ENCODE results near the gene GARIN5B.
A peak's percentile ranks its signal among the peaks of the same experiment; 100 is the strongest.

The GARIN5B gene

DNA sequence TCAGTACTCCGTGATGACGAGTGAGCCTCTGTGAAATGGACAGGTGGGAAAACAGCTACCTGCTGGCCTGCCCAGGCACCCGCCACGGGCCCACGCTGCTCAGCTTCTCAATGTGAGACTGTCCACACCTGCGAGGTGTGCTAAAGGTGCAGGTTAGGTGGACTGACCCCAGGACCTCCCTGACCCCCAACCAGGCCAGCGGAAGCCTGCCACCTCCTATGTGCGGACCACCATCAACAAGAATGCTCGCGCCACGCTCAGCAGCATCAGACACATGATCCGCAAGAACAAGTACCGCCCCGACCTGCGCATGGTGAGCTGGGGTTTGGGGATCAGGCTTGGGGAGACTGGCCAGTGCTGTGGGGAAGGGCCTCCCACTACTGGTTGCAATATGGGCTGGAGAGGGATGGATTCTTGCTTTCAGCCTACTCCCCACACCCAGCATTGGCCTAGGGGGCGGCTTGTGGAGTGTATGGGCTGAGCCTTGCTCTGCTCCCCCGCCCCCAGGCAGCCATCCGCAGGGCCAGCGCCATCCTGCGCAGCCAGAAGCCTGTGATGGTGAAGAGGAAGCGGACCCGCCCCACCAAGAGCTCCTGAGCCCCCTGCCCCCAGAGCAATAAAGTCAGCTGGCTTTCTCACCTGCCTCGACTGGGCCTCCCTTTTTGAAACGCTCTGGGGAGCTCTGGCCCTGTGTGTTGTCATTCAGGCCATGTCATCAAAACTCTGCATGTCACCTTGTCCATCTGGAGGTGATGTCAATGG, 24.9 kb upstream of the GARIN5B start:
- DNase-seq = no peak

DNA sequence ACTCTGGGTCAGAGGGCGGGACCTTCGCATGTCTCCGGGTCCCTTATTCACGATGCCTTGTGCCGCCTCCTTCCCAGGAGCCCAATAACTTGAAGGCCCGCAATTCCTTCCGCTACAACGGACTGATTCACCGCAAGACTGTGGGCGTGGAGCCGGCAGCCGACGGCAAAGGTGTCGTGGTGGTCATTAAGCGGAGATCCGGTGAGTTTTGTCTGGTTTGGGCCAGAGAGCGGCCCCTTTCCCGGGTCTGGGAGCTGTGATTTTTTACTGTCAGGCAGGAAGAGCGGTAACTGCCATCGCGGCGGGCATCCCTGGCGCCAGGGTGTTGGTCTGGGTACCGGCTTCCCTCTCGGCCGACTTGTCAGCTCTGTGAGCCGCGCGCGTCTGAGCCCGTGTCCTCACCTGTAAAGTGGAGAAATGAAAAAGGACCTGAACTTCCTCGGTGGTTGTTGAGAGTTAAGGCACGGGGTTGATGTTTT, 23.5 kb upstream of the GARIN5B start:
- DNase-seq = no peak

DNA sequence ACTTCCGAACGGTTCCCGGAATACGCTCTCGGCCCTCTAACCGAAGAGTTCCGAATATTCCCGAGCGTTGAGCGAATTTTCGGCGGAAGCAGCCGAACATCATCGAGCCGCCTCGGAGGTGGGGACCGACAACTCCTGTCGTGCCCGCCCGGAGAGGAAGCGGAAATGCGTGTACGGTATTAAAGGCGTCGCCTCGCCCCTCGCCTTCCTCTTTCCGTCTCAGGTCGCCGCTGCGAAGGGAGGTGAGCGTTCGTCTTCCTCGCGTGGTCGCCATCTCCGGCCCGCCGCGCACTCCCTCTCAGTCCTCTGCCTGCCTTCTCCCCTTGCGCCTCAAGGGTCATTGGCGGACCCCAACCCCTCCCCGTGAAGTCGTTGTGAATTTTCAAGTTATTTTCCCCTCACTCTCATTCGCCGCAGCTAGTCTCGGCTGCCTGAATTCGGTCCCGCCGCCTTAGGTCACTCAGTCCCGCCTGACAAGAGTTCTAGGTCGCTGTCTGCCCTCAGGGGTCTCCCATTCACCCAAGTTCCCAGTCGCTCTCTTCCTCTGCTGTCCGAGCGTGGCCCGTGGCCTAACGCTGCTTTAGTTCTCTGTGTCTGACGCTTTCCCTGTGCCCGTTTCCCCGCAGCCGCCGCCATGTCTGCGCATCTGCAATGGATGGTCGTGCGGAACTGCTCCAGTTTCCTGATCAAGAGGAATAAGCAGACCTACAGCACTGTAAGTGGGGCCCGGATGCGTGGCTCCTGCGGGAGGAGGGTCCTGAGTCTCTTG, 22.8 kb upstream of the GARIN5B start, which contains the start of gene RPL28:
RPL28 (plus strand) TSS at position 209 of the 769 bp plus-strand sequence; CDS start at position 635, 426 bp downstream.
- peak; percentile 97 for DNase-seq

DNA sequence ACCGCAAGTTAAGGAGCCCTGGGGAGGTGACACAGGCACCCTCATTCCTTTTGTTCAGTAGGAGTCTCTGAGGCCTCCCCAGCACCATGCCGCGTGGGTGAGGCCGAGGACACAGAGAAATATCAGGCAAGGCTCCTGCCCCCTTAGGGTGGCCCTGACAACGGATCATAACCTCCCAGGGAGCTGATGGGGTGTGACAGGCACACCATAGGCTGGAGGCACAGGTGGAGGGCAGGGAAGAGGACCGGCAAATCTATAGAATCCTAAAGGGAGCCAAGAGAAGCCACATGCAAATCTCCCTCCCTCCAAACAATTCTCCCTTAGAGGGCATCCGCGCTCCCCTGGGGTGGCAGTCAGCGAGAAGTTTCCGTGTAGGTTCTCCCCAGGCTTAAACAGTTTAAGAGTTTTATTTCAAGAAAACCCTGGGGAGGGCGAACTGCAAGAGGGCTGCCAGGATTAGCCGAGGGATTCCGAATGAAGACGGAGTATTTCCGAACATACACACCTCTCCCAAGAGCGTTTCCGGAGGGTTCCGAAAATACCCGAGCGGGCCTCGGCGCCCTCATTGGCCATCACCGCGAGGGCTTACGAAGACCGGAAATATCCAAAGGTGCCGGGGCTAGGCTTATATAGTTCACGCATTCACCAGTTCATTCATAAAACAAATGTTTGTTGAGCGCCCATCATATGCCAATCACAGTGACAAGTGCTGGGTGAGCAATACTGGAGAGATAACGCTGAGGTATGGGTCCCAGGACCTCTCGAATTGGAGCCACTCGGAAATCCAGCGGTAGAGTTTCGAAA, 22.1 kb upstream of the GARIN5B start:
- peak; percentile 97 for DNase-seq

DNA sequence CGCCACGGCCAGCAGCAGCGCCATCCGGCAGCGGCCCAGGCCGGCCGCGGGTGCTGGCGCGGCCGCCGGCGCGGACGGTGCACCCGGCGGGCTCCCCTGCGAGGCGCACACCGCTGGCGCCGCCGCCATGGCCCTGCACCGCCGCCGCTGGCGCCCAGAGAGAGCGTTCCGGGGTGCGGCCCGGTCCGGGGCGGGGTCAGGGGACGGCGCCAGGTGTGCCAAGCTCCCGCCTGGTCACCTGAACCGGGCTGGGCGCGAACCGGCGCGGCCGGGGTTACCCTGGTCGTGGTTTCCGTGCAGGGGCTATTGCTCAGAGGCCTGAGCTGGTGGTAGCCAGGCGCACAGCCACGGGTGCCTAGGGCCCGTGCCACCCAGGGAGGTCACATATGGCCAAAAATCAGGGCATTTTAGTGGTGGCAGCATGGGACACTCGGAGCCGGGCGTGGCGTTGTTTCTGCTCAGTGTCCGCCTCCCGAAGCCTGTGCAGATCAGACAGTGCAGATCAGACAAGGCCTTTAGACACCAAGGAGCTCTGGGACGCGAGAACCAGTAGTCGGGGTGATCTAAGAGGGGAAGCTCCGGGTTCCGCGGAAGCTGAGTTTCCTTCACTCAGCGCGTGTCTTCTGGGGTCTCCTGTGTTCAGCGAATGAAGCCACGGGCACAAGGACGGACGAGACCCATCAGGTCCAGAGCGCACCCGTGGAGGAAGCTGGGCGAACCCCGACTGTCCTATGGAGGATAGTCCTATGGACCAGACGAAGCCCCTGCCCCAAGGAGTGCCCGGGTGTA, 21.3 kb upstream of the GARIN5B start, which contains the start of gene TMEM238:
TMEM238 (minus strand) TSS at position 162 of the 789 bp plus-strand sequence; CDS start at position 129, 33 bp downstream.
- no peak for DNase-seq

DNA sequence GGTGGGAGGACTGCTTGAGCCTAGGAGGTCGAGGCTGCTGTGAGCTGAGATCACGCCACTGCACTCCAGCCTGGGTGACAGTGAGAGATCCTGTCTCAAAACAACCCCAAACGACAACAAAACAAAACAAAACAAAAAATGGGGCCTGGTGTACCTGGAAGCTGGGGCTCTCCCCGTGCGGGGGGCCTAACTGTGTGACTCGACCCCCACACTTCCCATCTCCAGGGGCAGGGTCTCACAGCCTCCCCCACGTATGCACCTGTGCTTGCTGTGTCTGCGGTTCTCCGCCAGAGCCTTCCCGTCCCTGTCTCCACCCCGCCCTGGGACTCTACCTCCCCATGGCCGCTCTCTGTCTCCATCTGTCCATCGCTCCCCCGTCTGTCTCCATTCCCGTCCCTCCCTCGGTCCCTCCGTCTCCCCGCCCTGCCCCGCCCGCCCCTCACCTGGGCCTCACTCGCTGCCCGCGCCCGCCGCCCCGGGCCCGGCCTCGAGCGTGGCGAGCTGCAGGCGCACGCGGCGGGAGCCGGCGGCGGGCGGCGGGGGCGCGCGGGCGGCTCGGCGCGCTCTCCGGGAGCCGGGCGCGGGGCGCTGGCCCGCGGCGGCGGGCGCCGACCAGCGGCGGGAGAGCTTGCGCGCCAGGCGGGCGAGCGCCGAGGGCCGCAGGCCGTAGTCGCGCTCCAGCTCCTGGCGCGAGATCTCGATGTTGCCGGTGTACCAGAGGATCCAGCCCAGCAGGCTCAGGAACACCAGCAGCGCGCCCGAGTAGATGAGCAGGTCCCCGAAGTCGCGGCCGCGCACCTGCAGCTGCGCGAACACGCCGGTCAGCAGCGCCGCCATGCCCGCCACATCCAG, 20.4 kb upstream of the GARIN5B start:
- no peak for DNase-seq

DNA sequence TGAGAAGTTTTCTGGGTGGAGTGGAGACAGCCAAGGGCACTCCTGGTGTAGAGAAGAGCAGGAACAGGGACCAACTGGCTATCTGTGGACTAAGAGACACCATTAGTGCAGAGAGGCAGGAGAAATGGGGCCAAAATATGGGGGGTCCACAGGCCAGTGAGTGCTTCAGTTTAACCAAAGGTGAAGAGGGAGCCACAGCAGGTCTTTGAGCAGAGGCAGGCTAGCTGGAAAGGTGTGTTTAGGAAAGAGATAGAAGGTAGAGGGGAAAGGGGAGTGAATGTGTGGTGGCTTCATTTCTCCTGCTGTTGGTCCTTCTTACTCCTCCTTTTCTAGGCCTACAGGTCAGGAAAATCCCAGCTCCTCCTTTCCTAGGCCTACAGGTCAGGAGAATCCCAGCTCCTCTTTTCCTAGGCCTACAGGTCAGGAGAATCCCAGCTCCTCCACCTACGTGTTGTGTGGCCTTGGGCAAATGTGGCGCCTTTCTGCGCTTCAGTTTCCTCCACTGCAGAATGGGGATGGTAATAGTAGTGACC, 19.5 kb upstream of the GARIN5B start:
- no peak for DNase-seq

DNA sequence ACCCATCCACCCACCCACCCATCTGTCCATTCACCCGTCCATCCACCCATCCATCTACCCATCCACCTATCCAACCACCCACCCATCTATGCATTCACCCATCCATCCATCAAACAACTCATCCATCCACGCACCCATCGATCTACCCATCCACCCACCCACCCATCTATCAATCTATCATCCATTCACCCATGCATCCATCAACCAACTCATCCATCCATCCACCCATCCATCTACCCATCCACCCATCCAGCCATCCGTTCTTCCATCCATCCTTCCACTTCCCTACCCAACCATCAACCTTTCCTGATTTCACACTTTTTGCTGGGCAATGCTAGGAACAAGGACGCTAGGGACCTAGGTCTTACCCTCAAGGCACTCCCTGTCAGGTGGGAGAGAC, 19.0 kb upstream of the GARIN5B start:
- DNase-seq = no peak

DNA sequence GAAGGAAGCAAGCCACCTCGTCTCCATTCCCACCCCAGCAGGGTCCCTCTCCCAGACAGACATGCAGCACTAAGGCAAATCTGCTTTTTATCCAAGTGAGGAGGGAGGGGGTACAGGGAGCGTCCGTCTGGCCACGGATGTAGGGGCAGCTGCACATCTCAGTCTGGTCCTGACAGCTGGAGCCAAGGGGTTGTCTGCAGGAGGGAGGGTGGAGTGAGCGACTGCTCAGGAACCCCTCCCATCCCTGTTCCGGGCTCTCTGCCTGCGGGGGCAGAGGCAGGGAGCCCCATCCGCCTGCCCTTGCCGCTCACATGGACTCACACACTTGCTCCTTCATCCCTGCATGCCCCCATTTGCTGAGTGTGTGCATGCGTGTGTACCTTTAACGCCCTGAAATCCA, 16.1 kb upstream of the GARIN5B start:
- no peak for DNase-seq

DNA sequence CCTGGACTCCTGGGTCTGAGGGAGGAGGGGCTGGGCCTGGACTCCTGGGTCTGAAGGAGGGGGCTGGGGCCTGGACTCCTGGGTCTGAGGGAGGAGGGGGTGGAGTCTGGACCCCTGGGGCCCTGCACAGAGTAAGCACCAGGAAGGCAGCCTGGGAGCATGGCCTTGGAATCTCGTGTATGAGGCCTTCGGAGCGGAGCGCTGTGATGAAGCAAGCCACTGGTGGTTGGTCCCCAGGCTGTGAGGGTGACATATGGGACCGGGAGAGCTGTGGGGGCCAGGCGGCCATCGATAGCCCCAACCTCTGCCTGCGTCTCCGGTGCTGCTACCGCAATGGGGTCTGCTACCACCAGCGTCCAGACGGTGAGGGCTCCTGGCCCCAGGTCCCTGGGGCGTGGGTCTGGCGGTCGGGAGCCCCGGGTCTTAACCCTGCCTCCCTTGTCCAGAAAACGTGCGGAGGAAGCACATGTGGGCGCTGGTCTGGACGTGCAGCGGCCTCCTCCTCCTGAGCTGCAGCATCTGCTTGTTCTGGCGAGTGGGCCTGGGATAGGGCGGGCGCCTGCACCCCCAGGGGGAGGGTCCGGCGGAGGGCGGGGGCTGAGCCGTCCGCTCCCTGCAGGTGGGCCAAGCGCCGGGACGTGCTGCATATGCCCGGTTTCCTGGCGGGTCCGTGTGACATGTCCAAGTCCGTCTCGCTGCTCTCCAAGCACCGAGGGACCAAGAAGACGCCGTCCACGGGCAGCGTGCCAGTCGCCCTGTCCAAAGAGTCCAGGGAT, 14.5 kb upstream of the GARIN5B start:
- DNase-seq = no peak

DNA sequence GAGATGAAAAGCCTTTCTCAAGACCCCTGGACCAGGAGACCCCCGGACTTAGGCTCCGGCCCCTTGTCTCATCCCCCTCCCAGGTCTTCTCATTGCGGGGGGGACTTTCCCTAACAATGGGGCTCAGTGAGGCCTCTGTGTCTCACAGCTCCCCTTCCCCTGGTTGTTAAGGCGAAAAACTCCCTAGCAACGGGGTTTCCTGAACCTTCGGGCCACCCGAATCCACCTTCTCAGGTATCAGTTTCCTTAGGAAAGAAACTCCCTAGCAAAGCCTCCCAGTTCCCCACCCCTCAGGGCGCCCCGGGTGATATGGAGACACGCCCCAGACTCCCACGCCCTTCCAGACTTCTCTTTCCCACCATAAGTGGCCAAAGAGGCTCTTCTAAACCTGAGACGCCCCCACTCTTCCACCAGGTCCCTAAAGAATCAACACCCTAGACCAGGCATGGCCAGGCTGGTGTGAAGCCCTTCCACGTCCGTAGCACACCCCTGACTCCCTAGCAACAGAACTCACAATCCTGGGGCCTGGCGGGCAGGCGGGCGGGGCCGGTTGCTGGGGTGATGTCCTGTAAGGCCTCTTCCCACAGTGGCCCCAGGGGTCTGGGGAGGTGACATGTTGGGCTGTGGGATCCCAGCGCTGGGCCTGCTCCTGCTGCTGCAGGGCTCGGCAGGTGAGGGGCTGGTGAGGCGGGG, 13.3 kb upstream of the GARIN5B start, which contains the start of gene TMEM190:
TMEM190 (plus strand) TSS at position 586 of the 693 bp plus-strand sequence; CDS start at position 614, 28 bp downstream.
- no peak for DNase-seq

DNA sequence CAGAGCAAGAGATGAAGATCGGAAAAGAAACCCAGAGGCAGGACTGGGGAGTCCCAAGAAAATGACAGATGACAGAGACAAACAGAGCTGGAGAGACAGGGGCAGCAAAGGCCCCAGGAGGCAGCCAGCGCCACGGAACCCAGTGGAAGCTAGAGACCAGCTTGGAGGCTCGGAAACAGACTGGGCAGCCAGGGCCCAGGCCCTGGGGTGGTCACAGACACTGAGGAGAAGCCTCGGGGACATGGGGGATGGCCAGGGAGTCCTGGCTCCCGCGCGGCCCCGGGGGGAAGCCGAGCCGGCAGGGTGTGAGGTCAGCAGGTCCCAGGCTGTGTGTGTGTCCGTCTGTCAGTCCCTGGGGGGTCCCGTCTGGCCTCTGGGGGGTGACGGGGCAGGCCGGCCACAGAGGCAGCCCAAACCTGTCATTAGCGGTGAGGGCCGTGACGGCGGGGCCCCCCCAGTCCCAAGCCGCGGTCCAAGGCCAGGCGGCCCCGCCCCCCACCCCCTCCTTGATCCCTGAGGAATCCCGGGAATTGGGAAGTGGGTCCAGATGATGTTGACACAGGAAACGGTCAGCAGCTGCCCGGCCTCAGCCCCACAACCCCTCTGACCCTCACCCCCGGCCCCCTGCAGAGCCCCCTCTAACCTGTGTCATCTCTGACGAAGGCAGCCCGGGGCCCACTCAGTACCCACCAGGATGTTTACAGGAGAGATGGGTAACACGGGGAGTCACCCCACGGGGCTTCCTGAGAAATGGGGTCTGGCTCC, 11.1 kb upstream of the GARIN5B start:
- DNase-seq = no peak

DNA sequence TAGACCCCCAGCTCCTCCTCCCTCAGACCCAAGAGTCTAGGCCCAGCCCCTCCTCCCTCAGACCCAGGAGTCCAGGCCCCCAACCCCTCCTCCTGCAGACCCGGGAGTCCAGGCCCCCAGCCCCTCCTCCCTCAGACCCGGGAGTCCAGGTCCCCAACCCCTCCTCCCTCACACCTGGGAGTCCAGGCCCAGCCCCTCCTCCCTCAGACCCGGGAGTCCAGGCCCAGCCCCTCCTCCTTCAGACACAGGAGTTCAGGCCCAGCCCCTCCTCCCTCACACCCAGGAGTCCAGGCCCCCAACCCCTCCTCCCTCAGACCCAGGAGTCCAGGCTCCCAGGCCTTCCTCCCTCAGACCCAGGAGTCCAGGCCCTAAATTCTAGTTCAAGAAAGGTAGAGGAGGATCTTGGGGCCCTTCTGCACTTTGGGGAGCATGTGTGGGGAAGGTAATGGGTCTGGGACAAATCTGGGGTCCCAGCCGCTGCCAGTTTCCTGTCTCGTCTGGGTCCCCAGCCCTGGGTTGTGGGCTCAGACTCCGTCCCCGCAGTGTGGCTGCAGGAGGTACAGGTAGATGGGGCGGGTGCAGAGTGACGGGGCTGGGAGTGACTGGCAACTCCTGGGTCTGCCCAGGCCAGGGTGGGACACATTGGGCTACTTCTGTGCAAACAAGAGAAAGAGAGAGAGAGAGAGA, 10.4 kb upstream of the GARIN5B start:
- no peak for DNase-seq

DNA sequence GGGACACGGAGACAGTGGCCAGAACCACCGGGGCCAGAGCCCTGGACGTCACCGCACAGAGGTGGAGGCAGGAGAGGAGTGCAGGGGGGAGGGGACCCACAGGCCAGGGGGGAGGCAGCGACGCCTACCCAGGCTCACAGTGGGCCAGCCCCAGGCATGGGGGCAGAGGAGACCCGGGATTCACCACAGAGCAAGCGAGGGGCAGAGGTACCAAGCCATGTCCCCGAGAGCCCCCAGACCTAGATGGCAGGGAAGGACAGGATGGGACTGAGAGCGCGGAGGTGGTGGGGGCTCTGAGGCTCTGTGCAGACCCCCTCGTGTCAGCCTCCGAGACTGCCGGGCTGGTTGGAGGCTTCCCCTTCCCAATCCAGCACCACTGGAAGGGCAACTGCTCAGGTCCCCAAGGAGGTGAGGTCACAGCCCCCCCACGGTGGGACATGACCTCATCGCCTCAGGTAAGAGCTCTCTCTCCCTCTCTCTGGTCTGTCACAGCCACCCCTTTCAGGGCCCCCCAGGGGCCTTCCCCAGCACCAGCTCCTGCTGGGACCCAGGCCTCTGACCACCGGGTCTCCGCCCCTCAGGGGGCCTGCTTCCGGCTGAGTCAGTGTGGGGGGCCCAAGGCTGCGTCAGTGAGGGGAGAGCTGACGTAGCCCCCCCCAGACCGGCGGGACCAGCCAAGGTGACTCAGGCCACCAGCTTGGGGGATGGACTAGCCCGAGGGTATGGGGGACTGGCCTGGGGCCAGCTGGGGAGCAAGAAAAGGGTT, 9.4 kb upstream of the GARIN5B start:
- DNase-seq = no peak

DNA sequence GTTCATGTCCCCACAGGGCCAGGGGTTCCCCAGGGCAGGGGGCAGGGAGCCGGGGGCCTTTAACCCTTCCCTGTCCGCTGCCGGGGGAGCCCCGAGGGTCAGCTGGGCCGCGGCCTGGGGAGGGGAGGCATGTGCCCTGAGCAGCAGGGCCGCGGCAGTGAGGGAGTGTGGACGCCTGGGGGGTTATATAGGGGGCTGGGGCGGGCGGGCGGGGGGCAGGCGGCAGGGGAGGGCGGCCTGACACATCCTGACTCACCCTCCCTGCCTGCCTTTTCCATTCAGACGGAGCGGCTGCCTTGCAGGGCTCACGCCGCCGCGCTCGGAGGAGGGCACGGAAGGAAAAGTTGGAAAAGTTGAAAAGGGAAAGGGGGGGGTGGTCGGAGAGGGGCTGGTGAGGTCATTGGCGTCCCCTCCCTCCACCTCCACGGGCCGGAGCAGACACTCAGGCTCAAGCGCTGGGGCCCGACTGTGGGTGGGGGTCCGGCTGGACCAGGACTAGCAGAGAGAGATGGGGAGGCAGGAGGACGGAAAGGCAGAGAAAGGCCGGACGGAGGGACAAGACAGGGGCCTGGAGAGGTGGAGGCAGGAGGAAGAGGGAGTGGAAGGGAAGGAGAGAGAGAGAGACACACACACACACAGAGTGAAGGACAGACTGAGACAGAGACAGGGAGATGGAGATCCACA, 7.4 kb upstream of the GARIN5B start, which contains the start of gene IL11:
IL11 (minus strand) TSS at position 159 of the 684 bp plus-strand sequence; CDS start at position 6, 153 bp downstream.
- DNase-seq = no peak

DNA sequence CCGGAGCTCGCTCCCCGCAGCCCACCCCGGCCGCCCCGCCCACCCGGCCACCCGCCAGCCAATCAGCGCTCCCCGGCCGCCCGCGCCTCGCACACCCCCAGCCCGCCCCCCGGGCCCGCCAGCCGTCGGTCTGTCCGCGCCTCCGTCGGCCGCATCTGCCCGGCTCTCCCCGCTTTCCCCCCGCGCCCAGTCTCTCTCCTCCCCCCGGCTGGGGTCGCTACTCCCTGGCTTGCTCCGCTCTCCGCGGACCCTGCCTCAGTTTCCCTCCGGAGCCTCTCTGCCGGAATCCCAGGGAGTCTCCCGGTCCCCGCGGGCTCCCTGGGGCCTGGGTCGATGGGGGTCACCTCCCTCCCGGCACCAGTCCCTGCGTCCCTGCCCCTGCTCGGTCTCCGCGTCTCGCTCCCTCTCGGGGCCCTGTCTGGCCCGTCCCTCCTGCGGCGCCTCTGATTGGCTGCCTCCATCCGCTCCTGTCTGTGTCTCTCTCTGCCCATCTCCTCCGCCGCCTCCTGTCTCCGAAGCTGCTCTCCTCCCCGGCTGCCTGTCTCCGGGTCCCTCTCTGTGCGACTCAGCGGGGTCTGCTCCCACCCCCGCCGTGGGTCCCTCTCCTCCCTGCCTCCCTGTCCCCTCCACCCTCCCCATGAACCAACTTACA, 6.7 kb upstream of the GARIN5B start:
- DNase-seq = no peak

Measured in NCI-H2029 treated with DMSO at 0.1 percent for 48 hours (cell line).